Esophagus muscularis mucosa (tissue), 3 donors: ENCODE data around the gene CNOT3.

Source experiments
- POLR2A ChIP-seq: fragments of 450-650 bp; IDR thresholded peaks from one replicate; pipeline ENCODE4 v1.6.1; 2017; ENCODE audit warnings: antibody characterized with exemption, moderate library complexity, mild to moderate bottlenecking, low read depth
- POLR2AphosphoS5 ChIP-seq, 2 donors: sonication (generic); formaldehyde crosslinking; IDR thresholded peaks; one replicate each; pipeline ENCODE4 v1.6.1; 2017; ENCODE audit warnings: antibody characterized with exemption in 2 of 2
- TF ChIP-seq, protein P1 (sequence below), 3 experiments: fragments of 200-600 bp in 2 of 3; fragments of 450-650 bp in 1 of 3; sonication (generic) in 2 of 3; IDR thresholded peaks; one replicate each; pipeline ENCODE4 v1.5.1; 2017 to 2019; ENCODE audit warnings: antibody characterized with exemption in 3 of 3, mild to moderate bottlenecking in 2 of 3, moderate library complexity in 1 of 3

GRCh38 chr19:54151362-54152035, 13.9 kb downstream of the CNOT3 start:
- TF ChIP-seq, protein P1, sequence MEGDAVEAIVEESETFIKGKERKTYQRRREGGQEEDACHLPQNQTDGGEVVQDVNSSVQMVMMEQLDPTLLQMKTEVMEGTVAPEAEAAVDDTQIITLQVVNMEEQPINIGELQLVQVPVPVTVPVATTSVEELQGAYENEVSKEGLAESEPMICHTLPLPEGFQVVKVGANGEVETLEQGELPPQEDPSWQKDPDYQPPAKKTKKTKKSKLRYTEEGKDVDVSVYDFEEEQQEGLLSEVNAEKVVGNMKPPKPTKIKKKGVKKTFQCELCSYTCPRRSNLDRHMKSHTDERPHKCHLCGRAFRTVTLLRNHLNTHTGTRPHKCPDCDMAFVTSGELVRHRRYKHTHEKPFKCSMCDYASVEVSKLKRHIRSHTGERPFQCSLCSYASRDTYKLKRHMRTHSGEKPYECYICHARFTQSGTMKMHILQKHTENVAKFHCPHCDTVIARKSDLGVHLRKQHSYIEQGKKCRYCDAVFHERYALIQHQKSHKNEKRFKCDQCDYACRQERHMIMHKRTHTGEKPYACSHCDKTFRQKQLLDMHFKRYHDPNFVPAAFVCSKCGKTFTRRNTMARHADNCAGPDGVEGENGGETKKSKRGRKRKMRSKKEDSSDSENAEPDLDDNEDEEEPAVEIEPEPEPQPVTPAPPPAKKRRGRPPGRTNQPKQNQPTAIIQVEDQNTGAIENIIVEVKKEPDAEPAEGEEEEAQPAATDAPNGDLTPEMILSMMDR (IDR thresholded peaks at IDR 0.05) = no peak
- TF ChIP-seq POLR2A (no peak), POLR2AphosphoS5 (IDR thresholded peaks at IDR 0.05) (no peak)
